ENCODE results near the gene AGAP9. TPM values are rescaled to one million over a fixed set of nuclear protein-coding genes. Genes with fewer than 3 reads are reported as not detected.
"Not testable (repeated sequence)": the region's sequence is repeated elsewhere in the genome, so short reads cannot be mapped to it uniquely, and the experiment has no call there.

The AGAP9 gene
- total RNA-seq, 2 donors from 2014 or later: 2.9 to 4.8 TPM

DNA sequence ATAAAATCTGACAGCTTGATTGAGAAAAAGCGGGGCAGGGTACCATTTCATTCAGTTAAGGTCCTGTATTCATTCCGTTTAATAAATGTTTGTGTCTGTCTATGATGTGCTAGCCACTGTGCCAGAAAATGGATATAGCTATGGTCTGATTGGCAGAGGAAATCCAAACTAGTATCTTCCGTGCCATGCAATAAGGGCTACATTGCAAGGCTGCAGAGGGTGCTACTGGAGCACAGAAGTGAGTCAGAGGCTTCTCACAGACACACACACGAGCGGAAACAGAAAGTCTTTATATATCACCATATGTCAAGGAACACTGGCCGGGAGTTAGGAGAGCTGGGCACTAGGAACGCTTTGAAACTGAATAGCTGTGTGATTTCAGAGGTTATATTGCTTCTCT lies 29.3 kb upstream of the AGAP9 start:
- not testable (repeated sequence) for H3K4me1 Mint-ChIP-seq; H3K9me3 Mint-ChIP-seq; H3K36me3 Mint-ChIP-seq (ENCODE audit: low read depth); H3K27me3 Mint-ChIP-seq
- peak; percentile 81 for ATAC-seq (replicated peaks)
- Mint-ChIP-seq H3K27ac (peak overlapping the region; percentile 98), H3K4me3 (peak overlapping the region; percentile 98)

DNA sequence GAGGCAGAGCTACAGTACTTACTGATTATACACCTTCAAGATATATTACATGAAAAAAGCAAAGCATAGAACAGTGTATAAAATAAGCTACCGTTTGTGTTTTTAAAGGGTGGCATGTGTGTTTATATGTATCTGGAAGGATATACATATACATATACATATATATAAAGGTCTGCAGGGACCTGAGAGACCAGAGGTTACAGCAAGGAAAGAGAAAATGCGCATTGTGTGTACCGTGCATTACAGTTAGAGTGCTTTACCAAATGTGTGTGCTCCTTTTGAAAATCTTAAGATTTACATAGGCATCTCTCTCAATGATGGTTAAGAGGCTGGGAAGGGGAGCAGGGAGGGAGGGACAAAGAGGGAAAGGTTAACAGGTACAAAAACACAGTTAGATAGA lies 23.8 kb upstream of the AGAP9 start:
- not testable (repeated sequence) for H3K36me3 Mint-ChIP-seq (ENCODE audit: low read depth); H3K4me3 Mint-ChIP-seq; H3K4me1 Mint-ChIP-seq; ATAC-seq (replicated peaks); H3K27me3 Mint-ChIP-seq; H3K9me3 Mint-ChIP-seq; H3K27ac Mint-ChIP-seq

DNA sequence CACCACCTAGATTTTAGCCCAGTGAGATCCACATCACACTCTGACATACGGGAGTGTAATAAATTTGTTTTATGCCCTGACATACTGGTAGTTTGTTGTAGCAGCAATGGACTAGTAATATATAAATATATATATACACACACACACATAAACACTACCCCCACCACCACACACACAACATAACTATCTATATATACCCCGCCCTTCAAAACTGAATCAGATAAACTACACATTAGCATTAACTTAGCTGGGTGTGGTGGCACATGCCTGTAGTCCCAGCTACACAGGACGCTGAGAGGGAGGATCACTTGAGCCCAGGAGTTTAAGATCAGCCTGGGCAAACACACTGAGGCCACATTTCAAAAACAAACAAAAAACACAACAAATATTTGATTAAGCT lies 13.0 kb upstream of the AGAP9 start:
- not testable (repeated sequence) for H3K4me3 Mint-ChIP-seq; H3K9me3 Mint-ChIP-seq; H3K27ac Mint-ChIP-seq; H3K4me1 Mint-ChIP-seq; H3K36me3 Mint-ChIP-seq (ENCODE audit: low read depth); H3K27me3 Mint-ChIP-seq; ATAC-seq (replicated peaks)

DNA sequence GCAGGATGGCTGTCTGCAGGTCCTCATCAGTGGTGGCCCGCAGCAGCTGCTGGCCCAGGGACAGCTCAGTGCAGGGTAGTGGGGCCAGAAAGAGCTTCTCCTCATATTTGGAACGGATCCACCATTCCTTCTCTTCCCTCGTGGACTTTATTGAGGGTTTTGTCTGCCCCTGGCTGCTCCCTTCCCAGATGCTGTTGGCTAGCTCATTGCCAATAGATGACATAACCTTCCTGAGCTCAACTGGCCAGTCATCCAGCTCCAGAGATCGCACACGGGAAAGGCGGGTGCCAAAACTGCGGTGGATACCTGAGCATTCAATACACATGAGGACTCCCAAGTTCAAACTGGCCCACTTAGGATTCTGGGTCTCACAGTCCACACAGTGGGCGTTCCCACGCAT lies 21.1 kb downstream of the AGAP9 start:
- not testable (repeated sequence) for H3K36me3 Mint-ChIP-seq (ENCODE audit: low read depth); H3K9me3 Mint-ChIP-seq; ATAC-seq (replicated peaks); H3K27ac Mint-ChIP-seq; H3K4me1 Mint-ChIP-seq; H3K4me3 Mint-ChIP-seq; H3K27me3 Mint-ChIP-seq

DNA sequence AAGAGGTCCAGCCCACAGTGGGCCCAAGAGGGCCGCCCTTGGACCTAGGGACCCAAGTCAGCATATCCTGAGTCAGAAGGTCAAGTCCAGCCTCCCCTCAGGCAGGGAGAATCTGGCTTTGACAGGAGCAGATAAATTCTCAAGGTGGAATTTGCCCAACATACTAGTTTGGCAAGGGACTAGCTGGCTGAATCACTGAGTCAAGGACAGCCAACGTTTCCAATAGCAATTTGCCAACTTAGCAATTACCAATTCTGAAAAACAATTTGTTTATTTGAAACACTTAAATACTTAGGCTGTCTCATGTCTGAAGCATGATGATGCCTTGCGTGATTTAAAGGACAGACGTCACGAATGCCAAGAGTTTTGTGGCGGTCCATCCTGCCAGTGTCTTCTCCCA lies 29.2 kb downstream of the AGAP9 start:
- not testable (repeated sequence) for H3K27ac Mint-ChIP-seq; H3K9me3 Mint-ChIP-seq; H3K36me3 Mint-ChIP-seq (ENCODE audit: low read depth); H3K4me3 Mint-ChIP-seq; ATAC-seq (replicated peaks); H3K4me1 Mint-ChIP-seq; H3K27me3 Mint-ChIP-seq

DNA sequence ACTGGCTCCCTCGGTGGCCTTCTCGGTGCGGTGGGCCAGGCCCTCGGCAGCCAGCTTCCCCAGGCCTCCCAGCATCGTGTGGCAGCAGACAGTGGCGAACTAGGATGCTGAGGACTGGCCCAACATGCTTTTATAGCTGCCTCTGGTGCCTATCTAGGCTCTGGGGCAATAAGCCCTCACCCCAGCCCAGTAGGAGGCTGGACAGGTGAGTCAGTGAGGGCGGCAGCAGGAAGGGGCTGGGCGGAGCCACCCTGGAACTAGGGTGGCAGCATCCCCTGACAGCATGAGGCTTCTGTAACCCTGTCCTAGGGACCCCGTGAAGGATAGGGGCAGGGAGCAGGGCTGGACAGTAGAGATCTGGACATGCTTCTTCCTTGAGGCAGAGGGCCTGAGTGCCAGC lies 31.8 kb downstream of the AGAP9 start, which contains the start of gene FAM25G:
FAM25G (minus strand) TSS at position 101 of the 400 bp plus-strand sequence; CDS start at position 75, 26 bp downstream.
- not testable (repeated sequence) for H3K4me1 Mint-ChIP-seq; H3K27me3 Mint-ChIP-seq; H3K9me3 Mint-ChIP-seq; H3K4me3 Mint-ChIP-seq; ATAC-seq (replicated peaks); H3K27ac Mint-ChIP-seq; H3K36me3 Mint-ChIP-seq (ENCODE audit: low read depth)

DNA sequence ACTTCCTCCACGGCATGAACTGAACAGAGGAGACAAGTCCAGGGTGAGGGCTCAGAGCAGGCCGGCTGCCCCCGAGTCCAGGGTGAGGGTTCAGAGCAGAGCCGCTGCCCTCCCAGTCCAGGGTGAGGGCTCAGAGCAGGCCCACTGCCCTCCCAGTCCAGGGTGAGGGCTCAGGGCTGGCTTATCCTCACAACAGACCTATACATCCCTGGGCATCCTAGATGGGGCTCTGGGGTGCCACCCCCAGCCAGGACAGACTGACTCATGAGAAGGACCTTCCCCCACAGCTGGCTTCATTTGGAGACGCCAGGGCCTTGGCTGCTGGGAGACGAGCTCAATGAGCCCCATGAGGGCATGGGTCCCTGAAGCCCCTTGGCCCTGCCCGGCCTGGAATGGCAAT lies 33.8 kb downstream of the AGAP9 start:
- H3K27ac Mint-ChIP-seq; ATAC-seq (replicated peaks); H3K4me3 Mint-ChIP-seq; H3K27me3 Mint-ChIP-seq; H3K9me3 Mint-ChIP-seq; H3K4me1 Mint-ChIP-seq; H3K36me3 Mint-ChIP-seq (ENCODE audit: low read depth): not testable (repeated sequence)

DNA sequence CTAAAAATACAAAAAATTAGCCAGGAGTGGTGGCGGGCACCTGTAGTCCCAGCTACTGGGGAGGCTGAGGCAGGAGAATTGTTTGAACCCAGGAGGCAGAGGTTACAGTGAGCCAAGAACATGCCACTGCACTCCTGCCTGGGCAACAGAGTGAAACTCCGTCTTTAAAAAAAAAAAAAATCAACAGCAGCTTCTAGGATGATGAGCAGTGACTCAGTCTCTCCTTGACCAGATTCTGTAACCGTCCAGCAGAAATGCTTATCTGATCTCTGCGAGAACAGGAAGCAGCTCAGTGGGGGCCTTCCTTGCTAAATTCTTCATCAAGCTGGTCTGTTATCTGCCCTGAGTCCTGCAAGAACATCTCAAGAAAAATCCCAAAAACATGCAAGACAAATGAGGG lies 37.5 kb downstream of the AGAP9 start:
- peak; percentile 52 for ATAC-seq (replicated peaks)
- H3K27me3 Mint-ChIP-seq; H3K9me3 Mint-ChIP-seq; H3K4me3 Mint-ChIP-seq; H3K27ac Mint-ChIP-seq; H3K36me3 Mint-ChIP-seq (ENCODE audit: low read depth); H3K4me1 Mint-ChIP-seq: not testable (repeated sequence)

DNA sequence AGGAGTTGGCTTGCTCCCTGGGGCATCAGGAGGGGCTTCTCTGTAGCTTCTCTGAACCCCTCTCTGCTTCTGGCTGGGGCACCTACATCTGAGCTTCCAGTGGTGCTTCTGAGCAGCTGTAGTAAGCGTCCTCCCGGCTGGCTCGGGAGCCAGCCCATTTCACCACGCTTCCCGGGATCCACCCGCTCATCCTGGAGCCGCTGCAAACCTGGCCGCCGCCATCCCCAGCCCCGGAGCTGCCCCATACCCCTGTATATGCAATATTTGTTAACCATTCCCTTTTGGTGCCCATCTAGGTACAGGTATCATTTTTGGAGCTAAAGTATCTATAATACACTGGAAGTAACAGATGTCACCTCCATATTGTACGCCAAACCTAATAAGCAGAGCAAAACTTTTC lies 38.7 kb downstream of the AGAP9 start:
- H3K4me3 Mint-ChIP-seq; ATAC-seq (replicated peaks); H3K36me3 Mint-ChIP-seq (ENCODE audit: low read depth); H3K4me1 Mint-ChIP-seq; H3K27me3 Mint-ChIP-seq; H3K9me3 Mint-ChIP-seq; H3K27ac Mint-ChIP-seq: not testable (repeated sequence)

DNA sequence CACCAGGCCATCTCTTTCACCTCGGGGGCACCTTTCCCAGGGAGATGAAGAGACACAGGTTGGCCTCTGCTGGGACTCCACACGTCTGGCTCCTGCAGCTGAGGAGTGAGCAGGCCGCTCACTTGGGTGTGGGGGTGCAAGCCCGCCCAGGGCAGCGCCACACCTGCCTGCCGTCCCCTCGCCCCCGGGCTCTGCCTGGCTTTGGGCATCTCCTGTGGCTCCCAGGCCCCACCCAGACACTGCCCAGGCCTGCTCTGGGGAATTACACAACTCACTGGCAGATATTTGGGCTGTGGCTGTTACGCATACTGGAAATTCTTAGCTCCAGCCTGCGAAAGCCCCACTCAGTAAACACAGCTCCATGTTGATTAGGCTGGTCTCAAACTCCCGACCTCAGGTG lies 39.5 kb downstream of the AGAP9 start, which contains the start of gene ANXA8:
ANXA8 (minus strand) TSS at position 193 of the 400 bp plus-strand sequence; CDS start at position 11, 182 bp downstream.
- H3K27me3 Mint-ChIP-seq; ATAC-seq (replicated peaks); H3K9me3 Mint-ChIP-seq; H3K4me3 Mint-ChIP-seq; H3K36me3 Mint-ChIP-seq (ENCODE audit: low read depth); H3K4me1 Mint-ChIP-seq; H3K27ac Mint-ChIP-seq: not testable (repeated sequence)

DNA sequence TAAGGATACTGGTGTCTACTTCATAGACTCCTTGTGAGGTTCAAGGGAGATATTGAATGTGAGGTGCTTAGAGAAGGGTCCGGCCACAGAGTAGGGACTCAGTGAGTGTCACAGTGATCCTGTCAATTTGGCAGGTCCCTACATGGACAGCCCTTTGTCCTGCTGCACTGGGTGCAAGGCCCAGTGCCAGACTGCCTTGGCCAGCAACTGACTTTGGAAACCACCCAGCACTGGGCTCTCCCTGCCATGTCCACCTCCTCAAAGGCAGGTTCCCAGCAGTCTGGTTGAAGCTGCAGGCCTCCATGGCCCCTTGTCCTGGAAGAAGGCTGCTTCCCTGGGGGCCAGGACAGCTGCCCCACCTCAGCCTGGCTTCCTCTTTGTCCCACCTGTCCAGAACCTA lies 41.1 kb downstream of the AGAP9 start:
- not testable (repeated sequence) for H3K4me3 Mint-ChIP-seq; H3K4me1 Mint-ChIP-seq; H3K36me3 Mint-ChIP-seq (ENCODE audit: low read depth); ATAC-seq (replicated peaks); H3K27me3 Mint-ChIP-seq; H3K27ac Mint-ChIP-seq; H3K9me3 Mint-ChIP-seq

DNA sequence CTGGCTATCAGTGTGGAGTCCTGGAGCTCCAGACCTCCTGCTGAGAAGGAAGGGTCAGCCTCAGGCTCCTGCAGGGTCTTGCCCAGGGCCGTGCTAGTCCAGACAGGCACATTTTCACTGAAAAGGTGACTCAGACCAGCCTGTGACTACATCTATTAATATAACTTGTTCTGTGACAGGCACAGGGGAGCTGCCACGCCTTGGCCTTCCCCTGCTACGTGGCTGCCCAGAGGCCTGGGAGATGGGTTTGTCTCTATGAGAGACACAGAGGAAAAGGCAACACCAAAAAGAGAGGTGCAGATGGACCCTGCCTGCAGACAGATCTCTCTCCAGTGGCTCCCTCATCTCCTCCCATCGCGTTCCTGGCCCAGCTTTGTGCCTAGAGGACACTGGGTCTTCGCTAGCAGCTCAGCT lies 41.7 kb downstream of the AGAP9 start:
- not testable (repeated sequence) for H3K4me1 Mint-ChIP-seq; H3K27ac Mint-ChIP-seq; H3K9me3 Mint-ChIP-seq; H3K27me3 Mint-ChIP-seq; H3K36me3 Mint-ChIP-seq (ENCODE audit: low read depth); H3K4me3 Mint-ChIP-seq
- peak; percentile 20 for ATAC-seq (replicated peaks)

DNA sequence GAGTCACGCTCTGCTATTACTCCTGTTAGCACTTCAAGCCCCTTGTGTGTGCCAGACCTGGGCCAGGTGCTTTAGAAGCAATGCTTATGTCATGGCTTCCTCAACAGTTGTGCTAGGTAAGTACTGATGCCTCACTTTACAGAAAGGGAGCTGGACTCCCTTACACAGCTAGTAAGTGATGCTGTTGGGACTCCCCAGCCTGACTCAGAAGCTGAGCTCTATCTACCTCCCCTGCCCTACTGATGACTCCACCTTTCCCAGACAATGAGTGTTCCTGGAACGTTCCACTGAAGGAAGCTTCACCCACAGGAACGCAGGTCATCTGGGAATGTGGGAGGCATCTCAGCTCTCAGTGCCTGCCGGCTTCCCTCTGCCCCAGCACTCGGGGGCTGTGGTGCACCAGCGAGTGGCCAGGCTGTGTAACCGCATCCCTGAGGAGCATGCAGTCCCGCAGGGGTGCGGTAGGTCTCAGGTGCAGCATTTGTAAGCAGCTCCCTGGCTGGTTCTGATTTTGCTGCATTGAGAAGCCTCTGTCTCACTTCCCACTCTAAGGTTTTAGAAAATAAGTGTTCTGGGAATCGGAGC lies 42.2 kb downstream of the AGAP9 start:
- H3K27me3 Mint-ChIP-seq; H3K36me3 Mint-ChIP-seq (ENCODE audit: low read depth); H3K4me3 Mint-ChIP-seq; H3K4me1 Mint-ChIP-seq; H3K27ac Mint-ChIP-seq; H3K9me3 Mint-ChIP-seq: not testable (repeated sequence)
- peak; percentile 34 for ATAC-seq (replicated peaks)

DNA sequence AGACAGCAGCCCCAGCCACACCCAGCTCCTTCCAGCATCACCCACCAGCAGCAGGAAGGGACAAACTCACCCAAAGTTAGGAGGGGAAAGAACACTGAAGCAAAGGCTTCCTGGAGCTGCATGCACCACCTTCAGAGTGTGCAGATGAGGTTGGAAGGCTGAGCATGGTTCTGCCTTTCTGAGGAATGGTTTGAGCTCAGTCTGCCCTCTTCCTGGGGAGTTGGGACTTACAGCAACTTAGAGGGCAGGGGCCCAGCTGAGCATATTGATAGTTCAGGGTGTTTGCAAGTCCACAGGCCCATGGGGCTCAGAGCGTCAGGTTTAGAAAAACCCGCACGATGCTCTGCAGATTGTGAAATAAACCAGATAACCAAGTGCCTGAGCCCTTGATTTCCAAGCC lies 43.3 kb downstream of the AGAP9 start:
- H3K9me3 Mint-ChIP-seq; H3K27me3 Mint-ChIP-seq; ATAC-seq (replicated peaks); H3K4me1 Mint-ChIP-seq; H3K36me3 Mint-ChIP-seq (ENCODE audit: low read depth); H3K27ac Mint-ChIP-seq; H3K4me3 Mint-ChIP-seq: not testable (repeated sequence)

DNA sequence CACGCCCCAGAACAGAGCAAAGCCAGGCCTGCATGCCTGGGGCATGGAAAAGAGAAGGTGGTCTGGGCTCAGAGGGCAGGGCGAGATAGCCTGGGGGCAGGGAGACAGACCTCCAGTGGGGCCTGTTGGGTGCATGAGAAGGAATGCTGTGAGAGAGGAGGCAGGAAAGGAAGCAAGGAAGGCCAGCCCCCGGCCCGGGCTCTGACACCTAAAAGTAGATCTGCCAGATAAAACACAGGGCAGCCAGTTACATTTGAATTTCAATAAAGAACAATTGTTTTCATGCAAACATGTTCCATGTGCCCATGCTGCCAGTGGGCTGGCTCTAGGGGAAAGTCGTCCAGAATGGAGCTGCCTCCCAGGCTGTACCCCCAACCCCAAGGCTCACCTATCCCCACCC lies 45.3 kb downstream of the AGAP9 start:
- not testable (repeated sequence) for H3K36me3 Mint-ChIP-seq (ENCODE audit: low read depth); H3K9me3 Mint-ChIP-seq; H3K4me1 Mint-ChIP-seq; H3K4me3 Mint-ChIP-seq; H3K27ac Mint-ChIP-seq; H3K27me3 Mint-ChIP-seq; ATAC-seq (replicated peaks)

DNA sequence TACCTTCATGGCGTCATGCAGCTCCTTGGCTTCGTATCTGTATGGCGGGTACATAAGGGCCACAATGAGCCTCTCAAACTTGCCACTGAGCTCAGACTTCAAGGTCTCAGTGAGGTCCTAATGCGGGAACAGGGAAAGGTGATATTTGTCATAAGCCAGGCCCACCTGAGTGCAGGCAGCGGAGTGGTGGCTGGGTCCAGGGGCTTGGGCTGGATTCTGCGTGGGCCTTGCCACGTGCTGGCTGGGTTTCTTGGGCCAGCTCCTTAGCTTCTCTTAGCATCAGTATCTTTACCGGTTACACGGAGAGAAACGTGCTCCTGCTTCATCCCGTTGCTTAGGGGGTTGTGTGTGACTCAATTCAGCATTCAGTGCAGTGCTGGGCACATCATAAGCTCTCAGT lies 46.4 kb downstream of the AGAP9 start:
- ATAC-seq (replicated peaks): not testable (repeated sequence)

More for the DNA sequence above, 46.4 kb downstream of the AGAP9 start:
- not testable (repeated sequence) for H3K27ac Mint-ChIP-seq; H3K27me3 Mint-ChIP-seq; H3K36me3 Mint-ChIP-seq (ENCODE audit: low read depth); H3K4me3 Mint-ChIP-seq; H3K4me1 Mint-ChIP-seq; H3K9me3 Mint-ChIP-seq

Data from activated T-helper 17 cell treated with anti-CD3 and anti-CD28 coated beads, Interleukin-2, amount 50 U/mL, for 72 hours (primary cell).